ENCODE data around the gene XPNPEP3. TPM values are rescaled to one million over a fixed set of nuclear protein-coding genes. Genes with fewer than 3 reads are reported as not detected.
"Not testable (repeated sequence)": the region's sequence is repeated elsewhere in the genome, so short reads cannot be mapped to it uniquely, and the experiment has no call there.

The XPNPEP3 gene
- total RNA-seq (2014; rRNA removed; shearing (Covaris generic)): 7.9 and 16.7 TPM in 2 replicates

- DNase-seq (ENCODE audit: low spot score): peak; percentile 96
Measured at GRCh38 chr22:40856513-40857308, at the start of gene XPNPEP3, which contains the start of gene ST13. Gene XPNPEP3 (plus strand): TSS chr22:40857148. CDS start chr22:40857182, 34 bp downstream. Gene ST13 (minus strand): TSS chr22:40856639. CDS start chr22:40856540, 99 bp downstream.

- no peak for DNase-seq (ENCODE audit: low spot score)
Measured at GRCh38 chr22:40808018-40808841, 48.7 kb upstream of the XPNPEP3 start.

GRCh38 chr22:40813912-40814315 is 43.0 kb upstream of the XPNPEP3 start:
- no peak for DNase-seq (ENCODE audit: low spot score)

GRCh38 chr22:40817737-40818136 is 39.2 kb upstream of the XPNPEP3 start:
- DNase-seq (ENCODE audit: low spot score): no peak

- DNase-seq (ENCODE audit: low spot score): no peak
Measured at GRCh38 chr22:40818192-40818746, 38.7 kb upstream of the XPNPEP3 start.

- DNase-seq (ENCODE audit: low spot score): peak; percentile 71
Measured at GRCh38 chr22:40818747-40819598, 38.0 kb upstream of the XPNPEP3 start, which contains the start of gene SLC25A17. Gene SLC25A17 (minus strand): TSS chr22:40819346. CDS start chr22:40819248, 98 bp downstream.

- peak; percentile 13 for DNase-seq (ENCODE audit: low spot score)
Measured at GRCh38 chr22:40819599-40820140, 37.3 kb upstream of the XPNPEP3 start.

GRCh38 chr22:40823426-40823825 is 33.5 kb upstream of the XPNPEP3 start:
- no peak for DNase-seq (ENCODE audit: low spot score)

GRCh38 chr22:40826292-40826691 is 30.7 kb upstream of the XPNPEP3 start:
- not testable (repeated sequence) for DNase-seq (ENCODE audit: low spot score)

- no peak for DNase-seq (ENCODE audit: low spot score)
Measured at GRCh38 chr22:40826984-40827741, 29.8 kb upstream of the XPNPEP3 start.

GRCh38 chr22:40829131-40829530 is 27.8 kb upstream of the XPNPEP3 start:
- DNase-seq (ENCODE audit: low spot score): no peak

- no peak for DNase-seq (ENCODE audit: low spot score)
Measured at GRCh38 chr22:40834619-40835018, 22.3 kb upstream of the XPNPEP3 start.

- no peak for DNase-seq (ENCODE audit: low spot score)
Measured at GRCh38 chr22:40838486-40838885, 18.5 kb upstream of the XPNPEP3 start.

- DNase-seq (ENCODE audit: low spot score): no peak
Measured at GRCh38 chr22:40844951-40845350, 12.0 kb upstream of the XPNPEP3 start.

- DNase-seq (ENCODE audit: low spot score): not testable (repeated sequence)
Measured at GRCh38 chr22:40845816-40846215, 11.1 kb upstream of the XPNPEP3 start.

GRCh38 chr22:40853333-40853732 is 3.6 kb upstream of the XPNPEP3 start:
- DNase-seq (ENCODE audit: low spot score): no peak

GRCh38 chr22:40853961-40854360 is 3.0 kb upstream of the XPNPEP3 start:
- no peak for DNase-seq (ENCODE audit: low spot score)

GRCh38 chr22:40855071-40855978 is 1.6 kb upstream of the XPNPEP3 start:
- no peak for DNase-seq (ENCODE audit: low spot score)

GRCh38 chr22:40855979-40856512 is 902 bp upstream of the XPNPEP3 start:
- DNase-seq (ENCODE audit: low spot score): no peak

All from H4 (cell line).